Measurements from ENCODE around the gene SLC40A1. TPM values are rescaled to one million over a fixed set of nuclear protein-coding genes. Genes with fewer than 3 reads are reported as not detected.
A peak's percentile ranks its signal among the peaks of the same experiment; 100 is the strongest.

The SLC40A1 gene
- total RNA-seq, 1 donor from 2014 or later, result 40.8 TPM

- H3K4me1 ChIP-seq, result peaks cover 0 to 19% of the 10 kb centered on the region in 2 donors
Measured at GRCh38 chr2:189581354-189582139, 961 bp upstream of the SLC40A1 start.

GRCh38 chr2:189580241-189580651 is 340 bp downstream of the SLC40A1 start:
- TF ChIP-seq CTCF (IDR thresholded peaks at IDR 0.05), result no peak
- intact Hi-C loops (cut with DNase I), result loop anchor here (2.0 to 5.0 kb wide), 3 partner anchors 33 to 113 kb away; no protein-coding TSS in a partner anchor
- H3K9me3 ChIP-seq, result no peaks in the 10 kb centered on the region
- peak in 1 of 2 donors; percentile 70 for DNase-seq (ENCODE audit: low spot score in 2 of 2)
- H3K4me1 ChIP-seq, result peaks cover 0 to 26% of the 10 kb centered on the region in 2 donors
- H3K27me3 ChIP-seq, result no peaks in the 10 kb centered on the region
- H3K36me3 ChIP-seq, result peaks cover 0 to 6% of the 10 kb centered on the region in 2 donors
- H3K27ac ChIP-seq, result peak overlapping the region; percentile 90 to 94
- H3K4me3 ChIP-seq, result peak overlapping the region; percentile 87 to 92

More at GRCh38 chr2:189581354-189582139, 961 bp upstream of the SLC40A1 start:
- Histone ChIP-seq H3K27me3 (no peaks in the 10 kb centered on the region), H3K9me3 (no peaks in the 10 kb centered on the region), H3K4me3 (peak overlapping the region; percentile 87 to 92), H3K36me3 (peaks cover 0 to 6% of the 10 kb centered on the region in 2 donors), H3K27ac (peak overlapping the region; percentile 90 to 94)
- DNase-seq (ENCODE audit: low spot score in 2 of 2), result peak in 1 of 2 donors; percentile 66
- no peak for TF ChIP-seq CTCF (IDR thresholded peaks at IDR 0.05)
- intact Hi-C loops (cut with DNase I), result loop anchor here (2.0 to 5.0 kb wide), 3 partner anchors 31 to 115 kb away; no protein-coding TSS in a partner anchor

GRCh38 chr2:189579585-189580186 is 900 bp downstream of the SLC40A1 start:
- Histone ChIP-seq H3K27ac (peak overlapping the region; percentile 90 to 94), H3K36me3 (peaks cover 0 to 10% of the 10 kb centered on the region in 2 donors), H3K4me1 (peaks cover 0 to 25% of the 10 kb centered on the region in 2 donors), H3K27me3 (no peaks in the 10 kb centered on the region), H3K9me3 (no peaks in the 10 kb centered on the region), H3K4me3 (peak overlapping the region; percentile 87 to 92)
- no peak for DNase-seq (ENCODE audit: low spot score in 2 of 2)
- intact Hi-C loops (cut with DNase I), result loop anchor here (2.0 to 5.0 kb wide), 3 partner anchors 33 to 113 kb away; no protein-coding TSS in a partner anchor
- no peak for TF ChIP-seq CTCF (IDR thresholded peaks at IDR 0.05)

GRCh38 chr2:189578272-189578950 is 2.2 kb downstream of the SLC40A1 start:
- Histone ChIP-seq H3K27ac (peak overlapping the region; percentile 79 to 90), H3K36me3 (peaks cover under 1 to 22% of the 10 kb centered on the region in 2 donors), H3K27me3 (no peaks in the 10 kb centered on the region), H3K9me3 (no peaks in the 10 kb centered on the region), H3K4me3 (peak overlapping the region; percentile 87 to 92), H3K4me1 (peaks cover 4 to 34% of the 10 kb centered on the region in 2 donors)
- TF ChIP-seq CTCF (IDR thresholded peaks at IDR 0.05), result no peak
- intact Hi-C loops (cut with DNase I), result no loop called here
- DNase-seq (ENCODE audit: low spot score in 2 of 2), result no peak

GRCh38 chr2:189577121-189577520 is 3.5 kb downstream of the SLC40A1 start:
- no peak for TF ChIP-seq CTCF (IDR thresholded peaks at IDR 0.05)
- no peaks in the 10 kb centered on the region for H3K9me3 ChIP-seq
- peaks cover 6 to 47% of the 10 kb centered on the region in 2 donors for H3K4me1 ChIP-seq
- H3K4me3 ChIP-seq, result peak overlapping the region; percentile 87 to 92
- H3K36me3 ChIP-seq, result peaks cover 2 to 35% of the 10 kb centered on the region in 2 donors
- no peaks in the 10 kb centered on the region for H3K27me3 ChIP-seq
- intact Hi-C loops (cut with DNase I), result no loop called here
- H3K27ac ChIP-seq, result peak overlapping the region; percentile 79 to 90
- DNase-seq (ENCODE audit: low spot score in 2 of 2), result no peak
